ENCODE results near the gene DRAP1.

DRAP1 gene

GRCh38 chr11:65885808-65886536 is 33.3 kb upstream of the DRAP1 start:
- H3F3A ChIP-seq (ENCODE audit: insufficient read depth, low read length): peaks cover 23% of the 10 kb centered on the region
- H3K36me3 ChIP-seq (replicated peaks; ENCODE audit: insufficient read depth, low read length): peaks cover 8% of the 10 kb centered on the region
- H3K9ac ChIP-seq (ENCODE audit: low read length): no peak overlapping the region
- H3K4me1 ChIP-seq (ENCODE audit: low read length): peaks cover 28% of the 10 kb centered on the region
- no peaks in the 10 kb centered on the region for H3K9me3 ChIP-seq (replicated peaks; ENCODE audit: insufficient read depth, low read length)
- TF ChIP-seq EZH2phosphoT487 (IDR thresholded peaks at IDR 0.05; ENCODE audit: low read length): no peak
- no peak for TF ChIP-seq EZH2 (optimal IDR thresholded peaks at IDR 0.05; ENCODE audit: low read depth, low read length)
- no peak for TF ChIP-seq CTCF (IDR thresholded peaks at IDR 0.05; ENCODE audit: low read length)
- no peak overlapping the region for H3K4me3 ChIP-seq (ENCODE audit: low read length)
- H3K9me2 ChIP-seq (replicated peaks; ENCODE audit: insufficient read depth, low read length): no peaks in the 10 kb centered on the region
- no peak overlapping the region for H2AFZ ChIP-seq (ENCODE audit: low read length)
- H3K27ac ChIP-seq (ENCODE audit: low read length): no peak overlapping the region
- H3K27me3 ChIP-seq (replicated peaks; ENCODE audit: insufficient read depth, low read length): no peaks in the 10 kb centered on the region
- H3K79me2 ChIP-seq (ENCODE audit: low read length): peaks cover 30% of the 10 kb centered on the region
- DNase-seq: no peak
- H3K4me2 ChIP-seq (ENCODE audit: low read depth, low read length): no peak overlapping the region
- no peaks in the 10 kb centered on the region for H4K20me1 ChIP-seq (ENCODE audit: insufficient read depth, low read length)

- no peaks in the 10 kb centered on the region for H3K9me2 ChIP-seq (replicated peaks; ENCODE audit: insufficient read depth, low read length)
- H3F3A ChIP-seq (ENCODE audit: insufficient read depth, low read length): peaks cover 23% of the 10 kb centered on the region
- peaks cover 32% of the 10 kb centered on the region for H3K4me1 ChIP-seq (ENCODE audit: low read length)
- no peaks in the 10 kb centered on the region for H3K9me3 ChIP-seq (replicated peaks; ENCODE audit: insufficient read depth, low read length)
- H3K36me3 ChIP-seq (replicated peaks; ENCODE audit: insufficient read depth, low read length): peaks cover 8% of the 10 kb centered on the region
- H3K27me3 ChIP-seq (replicated peaks; ENCODE audit: insufficient read depth, low read length): no peaks in the 10 kb centered on the region
- peak overlapping the region; percentile 96; the same call in 1 of the 2 replicates for H2AFZ ChIP-seq (ENCODE audit: low read length)
- peak overlapping the region; percentile 63; the same call in 1 of the 2 replicates for H3K9ac ChIP-seq (ENCODE audit: low read length)
- H3K4me3 ChIP-seq (ENCODE audit: low read length): peak overlapping the region; percentile 98
- DNase-seq: no peak
- H4K20me1 ChIP-seq (ENCODE audit: insufficient read depth, low read length): no peaks in the 10 kb centered on the region
- TF ChIP-seq CTCF (IDR thresholded peaks at IDR 0.05; ENCODE audit: low read length): no peak
- no peak for TF ChIP-seq EZH2phosphoT487 (IDR thresholded peaks at IDR 0.05; ENCODE audit: low read length)
- no peak for TF ChIP-seq EZH2 (optimal IDR thresholded peaks at IDR 0.05; ENCODE audit: low read depth, low read length)
- H3K4me2 ChIP-seq (ENCODE audit: low read depth, low read length): peak overlapping the region; percentile 100
- H3K27ac ChIP-seq (ENCODE audit: low read length): peak overlapping the region; percentile 27; the same call in 1 of the 2 replicates
- peaks cover 41% of the 10 kb centered on the region for H3K79me2 ChIP-seq (ENCODE audit: low read length)
Observed at GRCh38 chr11:65886826-65887722, 32.2 kb upstream of the DRAP1 start.

GRCh38 chr11:65887723-65888162 is 31.5 kb upstream of the DRAP1 start:
- no peaks in the 10 kb centered on the region for H3K9me2 ChIP-seq (replicated peaks; ENCODE audit: insufficient read depth, low read length)
- peaks cover 8% of the 10 kb centered on the region for H3K36me3 ChIP-seq (replicated peaks; ENCODE audit: insufficient read depth, low read length)
- H3K27ac ChIP-seq (ENCODE audit: low read length): peak overlapping the region; percentile 27; the same call in 1 of the 2 replicates
- H3K27me3 ChIP-seq (replicated peaks; ENCODE audit: insufficient read depth, low read length): no peaks in the 10 kb centered on the region
- H3F3A ChIP-seq (ENCODE audit: insufficient read depth, low read length): peaks cover 23% of the 10 kb centered on the region
- peak overlapping the region; percentile 100 for H3K4me2 ChIP-seq (ENCODE audit: low read depth, low read length)
- H2AFZ ChIP-seq (ENCODE audit: low read length): peak overlapping the region; percentile 96
- H3K4me1 ChIP-seq (ENCODE audit: low read length): peaks cover 34% of the 10 kb centered on the region
- peak overlapping the region; percentile 98 for H3K4me3 ChIP-seq (ENCODE audit: low read length)
- no peaks in the 10 kb centered on the region for H3K9me3 ChIP-seq (replicated peaks; ENCODE audit: insufficient read depth, low read length)
- no peak for TF ChIP-seq EZH2phosphoT487 (IDR thresholded peaks at IDR 0.05; ENCODE audit: low read length)
- TF ChIP-seq CTCF (IDR thresholded peaks at IDR 0.05; ENCODE audit: low read length): no peak
- TF ChIP-seq EZH2 (optimal IDR thresholded peaks at IDR 0.05; ENCODE audit: low read depth, low read length): no peak
- DNase-seq: peak; percentile 38
- H3K79me2 ChIP-seq (ENCODE audit: low read length): peaks cover 41% of the 10 kb centered on the region
- H4K20me1 ChIP-seq (ENCODE audit: insufficient read depth, low read length): no peaks in the 10 kb centered on the region
- H3K9ac ChIP-seq (ENCODE audit: low read length): peak overlapping the region; percentile 63; the same call in 1 of the 2 replicates

Measured in MM.1S (cell line).